Panc1 (cell line): ENCODE data around the gene MACO1.
"Not testable (repeated sequence)": the region's sequence is repeated elsewhere in the genome, so short reads cannot be mapped to it uniquely, and the experiment has no call there.

Experiments used
- POLR2AphosphoS5 ChIP-seq: IDR thresholded peaks from 2 replicates; pipeline ENCODE4 v1.6.1; 2012; ENCODE audit warnings: mild to moderate bottlenecking, low read depth, low read length, moderate library complexity
- TF ChIP-seq, protein P1 (sequence below): fragments of 450-650 bp; IDR thresholded peaks from 2 replicates; pipeline ENCODE4 v1.5.1; 2017; ENCODE audit warnings: mild to moderate bottlenecking
- TF ChIP-seq, protein P2 (sequence below), 2 experiments: IDR thresholded peaks; 2 replicates each; pipeline ENCODE4 v1.6.1; 2011 to 2012; ENCODE audit warnings: low read depth in 2 of 2, control low read depth in 1 of 2, low read length in 1 of 2, mild to moderate bottlenecking in 1 of 2, moderate library complexity in 1 of 2; ENCODE audit not compliant: insufficient read depth in 1 of 2

DNA sequence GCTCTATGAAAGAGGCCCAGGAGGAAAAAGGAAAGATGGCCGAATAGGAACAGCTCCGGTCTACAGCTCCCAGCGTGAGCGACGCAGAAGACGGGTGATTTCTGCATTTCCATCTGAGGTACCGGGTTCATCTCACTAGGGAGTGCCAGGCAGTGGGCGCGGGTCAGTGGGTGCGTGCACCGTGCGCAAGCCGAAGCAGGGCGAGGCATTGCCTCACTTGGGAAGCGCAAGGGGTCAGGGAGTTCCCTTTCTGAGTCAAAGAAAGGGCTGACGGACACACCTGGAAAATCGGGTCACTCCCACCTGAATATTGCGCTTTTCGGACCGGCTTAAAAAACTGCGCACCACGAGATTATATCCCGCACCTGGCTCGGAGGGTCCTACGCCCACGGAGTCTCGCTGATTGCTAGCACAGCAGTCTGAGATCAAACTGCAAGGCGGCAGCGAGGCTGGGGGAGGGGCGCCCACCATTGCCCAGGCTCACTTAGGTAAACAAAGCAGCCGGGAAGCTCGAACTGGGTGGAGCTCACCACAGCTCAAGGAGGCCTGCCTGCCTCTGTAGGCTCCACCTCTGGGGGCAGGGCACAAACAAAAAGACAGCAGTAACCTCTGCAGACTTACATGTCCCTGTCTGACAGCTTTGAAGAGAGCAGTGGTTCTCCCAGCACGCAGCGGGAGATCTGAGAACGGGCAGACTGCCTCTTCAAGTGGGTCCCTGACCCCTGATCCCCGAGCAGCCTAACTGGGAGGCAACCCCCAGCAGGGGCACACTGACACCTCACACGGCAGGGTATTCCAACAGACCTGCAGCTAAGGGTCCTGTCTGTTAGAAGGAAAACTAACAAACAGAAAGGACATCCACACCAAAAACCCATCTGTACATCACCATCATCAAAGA, 76.1 kb downstream of the MACO1 start:
- not testable (repeated sequence) for TF ChIP-seq POLR2AphosphoS5
- TF ChIP-seq, protein P1, sequence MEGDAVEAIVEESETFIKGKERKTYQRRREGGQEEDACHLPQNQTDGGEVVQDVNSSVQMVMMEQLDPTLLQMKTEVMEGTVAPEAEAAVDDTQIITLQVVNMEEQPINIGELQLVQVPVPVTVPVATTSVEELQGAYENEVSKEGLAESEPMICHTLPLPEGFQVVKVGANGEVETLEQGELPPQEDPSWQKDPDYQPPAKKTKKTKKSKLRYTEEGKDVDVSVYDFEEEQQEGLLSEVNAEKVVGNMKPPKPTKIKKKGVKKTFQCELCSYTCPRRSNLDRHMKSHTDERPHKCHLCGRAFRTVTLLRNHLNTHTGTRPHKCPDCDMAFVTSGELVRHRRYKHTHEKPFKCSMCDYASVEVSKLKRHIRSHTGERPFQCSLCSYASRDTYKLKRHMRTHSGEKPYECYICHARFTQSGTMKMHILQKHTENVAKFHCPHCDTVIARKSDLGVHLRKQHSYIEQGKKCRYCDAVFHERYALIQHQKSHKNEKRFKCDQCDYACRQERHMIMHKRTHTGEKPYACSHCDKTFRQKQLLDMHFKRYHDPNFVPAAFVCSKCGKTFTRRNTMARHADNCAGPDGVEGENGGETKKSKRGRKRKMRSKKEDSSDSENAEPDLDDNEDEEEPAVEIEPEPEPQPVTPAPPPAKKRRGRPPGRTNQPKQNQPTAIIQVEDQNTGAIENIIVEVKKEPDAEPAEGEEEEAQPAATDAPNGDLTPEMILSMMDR: not testable (repeated sequence)
- TF ChIP-seq, protein P2, sequence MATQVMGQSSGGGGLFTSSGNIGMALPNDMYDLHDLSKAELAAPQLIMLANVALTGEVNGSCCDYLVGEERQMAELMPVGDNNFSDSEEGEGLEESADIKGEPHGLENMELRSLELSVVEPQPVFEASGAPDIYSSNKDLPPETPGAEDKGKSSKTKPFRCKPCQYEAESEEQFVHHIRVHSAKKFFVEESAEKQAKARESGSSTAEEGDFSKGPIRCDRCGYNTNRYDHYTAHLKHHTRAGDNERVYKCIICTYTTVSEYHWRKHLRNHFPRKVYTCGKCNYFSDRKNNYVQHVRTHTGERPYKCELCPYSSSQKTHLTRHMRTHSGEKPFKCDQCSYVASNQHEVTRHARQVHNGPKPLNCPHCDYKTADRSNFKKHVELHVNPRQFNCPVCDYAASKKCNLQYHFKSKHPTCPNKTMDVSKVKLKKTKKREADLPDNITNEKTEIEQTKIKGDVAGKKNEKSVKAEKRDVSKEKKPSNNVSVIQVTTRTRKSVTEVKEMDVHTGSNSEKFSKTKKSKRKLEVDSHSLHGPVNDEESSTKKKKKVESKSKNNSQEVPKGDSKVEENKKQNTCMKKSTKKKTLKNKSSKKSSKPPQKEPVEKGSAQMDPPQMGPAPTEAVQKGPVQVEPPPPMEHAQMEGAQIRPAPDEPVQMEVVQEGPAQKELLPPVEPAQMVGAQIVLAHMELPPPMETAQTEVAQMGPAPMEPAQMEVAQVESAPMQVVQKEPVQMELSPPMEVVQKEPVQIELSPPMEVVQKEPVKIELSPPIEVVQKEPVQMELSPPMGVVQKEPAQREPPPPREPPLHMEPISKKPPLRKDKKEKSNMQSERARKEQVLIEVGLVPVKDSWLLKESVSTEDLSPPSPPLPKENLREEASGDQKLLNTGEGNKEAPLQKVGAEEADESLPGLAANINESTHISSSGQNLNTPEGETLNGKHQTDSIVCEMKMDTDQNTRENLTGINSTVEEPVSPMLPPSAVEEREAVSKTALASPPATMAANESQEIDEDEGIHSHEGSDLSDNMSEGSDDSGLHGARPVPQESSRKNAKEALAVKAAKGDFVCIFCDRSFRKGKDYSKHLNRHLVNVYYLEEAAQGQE (IDR thresholded peaks at IDR 0.05; ENCODE audit: insufficient read depth in 1 of 2, low read depth in 2 of 2, low read length in 1 of 2): not testable (repeated sequence)
